GM19238 (cell line): ENCODE measurements around the gene PXDN.

ENCODE experiments used
- DNase-seq: peaks from one replicate; pipeline ENCODE4 v3.0.0; 2011; ENCODE audit warnings: low spot score; ENCODE audit not compliant: insufficient read length

Gene PXDN

DNA sequence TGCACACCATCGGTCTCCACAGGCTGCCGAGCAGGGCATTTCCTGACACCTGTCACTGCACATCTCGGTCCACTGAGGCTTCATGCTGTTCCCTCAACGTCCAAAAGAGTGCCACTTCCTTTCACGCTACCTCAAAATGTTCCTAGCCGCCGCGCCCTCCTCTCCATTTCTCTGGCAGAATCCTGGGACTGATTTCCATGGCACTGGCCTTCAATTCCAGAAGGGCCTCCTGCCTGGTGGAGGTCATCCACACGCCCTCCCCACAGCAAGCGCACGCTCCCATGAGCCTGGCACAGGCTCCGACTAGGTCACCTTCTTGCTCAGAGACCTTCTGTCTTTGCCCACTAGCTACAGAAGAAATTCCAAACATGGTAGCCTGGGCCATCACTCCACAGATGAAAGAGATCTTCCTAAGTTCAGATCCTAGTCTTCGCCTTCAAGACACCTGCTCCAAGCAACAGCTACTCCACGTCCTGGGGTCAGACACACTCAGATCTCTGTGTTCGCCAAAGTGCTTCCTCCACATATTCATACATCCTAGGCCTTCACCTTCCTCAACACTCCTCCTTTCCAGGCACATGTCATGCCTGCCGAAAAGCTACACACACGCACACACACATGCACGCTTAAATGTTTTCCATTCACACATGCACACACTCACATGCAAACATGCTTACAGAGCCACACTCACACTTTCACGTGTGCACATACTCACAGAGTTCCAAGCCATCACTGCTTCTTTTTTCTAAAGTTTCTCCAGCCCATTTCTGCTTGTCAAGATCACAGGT lies 94.0 kb downstream of the PXDN start:
- DNase-seq = no peak

DNA sequence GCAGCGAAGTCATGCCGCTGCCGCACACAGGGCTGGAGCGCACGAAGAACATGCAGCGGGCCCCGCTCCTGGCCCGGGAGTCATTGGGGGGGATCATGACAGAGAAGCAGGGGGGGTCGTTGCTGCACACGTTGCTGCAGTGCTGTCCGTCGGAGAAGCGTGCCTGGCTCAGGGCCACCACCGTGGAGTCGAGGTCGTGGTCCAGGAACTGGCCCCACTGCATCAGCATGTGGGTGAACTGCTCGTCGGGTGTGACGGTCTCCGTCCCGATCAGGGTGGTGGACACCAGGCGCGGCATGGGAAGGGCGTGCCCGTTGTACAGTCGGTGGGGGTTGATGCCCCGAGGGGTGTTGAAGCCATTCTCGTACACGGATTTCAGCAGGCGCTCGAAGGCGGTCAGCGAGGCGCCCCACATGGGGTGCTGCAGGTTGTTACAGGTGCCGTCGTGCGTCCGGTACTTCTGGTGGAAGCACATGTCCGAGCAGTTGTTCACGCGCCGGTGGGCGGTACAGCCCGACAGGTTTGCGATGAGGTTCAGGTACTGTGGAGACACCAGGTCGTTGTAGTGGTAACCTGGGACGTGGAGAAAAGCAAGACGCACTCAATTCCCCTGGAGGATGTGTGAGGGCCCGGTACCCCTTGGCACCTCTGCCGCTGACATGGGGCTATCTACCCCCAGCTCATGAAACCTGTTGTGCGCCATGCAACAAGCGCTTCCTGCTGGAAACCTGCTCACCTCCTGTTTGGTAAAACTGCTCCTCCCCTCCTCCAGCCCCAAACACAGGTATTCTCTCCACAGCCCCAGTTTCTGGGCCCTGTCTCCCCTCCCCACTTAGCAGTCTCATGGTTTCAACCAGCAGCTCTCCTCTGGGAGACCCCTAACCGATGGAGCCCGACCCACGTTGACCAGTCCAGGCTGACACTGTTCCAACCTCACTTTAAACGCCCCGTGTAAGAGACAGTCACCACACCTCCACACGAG lies 94.9 kb downstream of the PXDN start:
- DNase-seq = no peak

DNA sequence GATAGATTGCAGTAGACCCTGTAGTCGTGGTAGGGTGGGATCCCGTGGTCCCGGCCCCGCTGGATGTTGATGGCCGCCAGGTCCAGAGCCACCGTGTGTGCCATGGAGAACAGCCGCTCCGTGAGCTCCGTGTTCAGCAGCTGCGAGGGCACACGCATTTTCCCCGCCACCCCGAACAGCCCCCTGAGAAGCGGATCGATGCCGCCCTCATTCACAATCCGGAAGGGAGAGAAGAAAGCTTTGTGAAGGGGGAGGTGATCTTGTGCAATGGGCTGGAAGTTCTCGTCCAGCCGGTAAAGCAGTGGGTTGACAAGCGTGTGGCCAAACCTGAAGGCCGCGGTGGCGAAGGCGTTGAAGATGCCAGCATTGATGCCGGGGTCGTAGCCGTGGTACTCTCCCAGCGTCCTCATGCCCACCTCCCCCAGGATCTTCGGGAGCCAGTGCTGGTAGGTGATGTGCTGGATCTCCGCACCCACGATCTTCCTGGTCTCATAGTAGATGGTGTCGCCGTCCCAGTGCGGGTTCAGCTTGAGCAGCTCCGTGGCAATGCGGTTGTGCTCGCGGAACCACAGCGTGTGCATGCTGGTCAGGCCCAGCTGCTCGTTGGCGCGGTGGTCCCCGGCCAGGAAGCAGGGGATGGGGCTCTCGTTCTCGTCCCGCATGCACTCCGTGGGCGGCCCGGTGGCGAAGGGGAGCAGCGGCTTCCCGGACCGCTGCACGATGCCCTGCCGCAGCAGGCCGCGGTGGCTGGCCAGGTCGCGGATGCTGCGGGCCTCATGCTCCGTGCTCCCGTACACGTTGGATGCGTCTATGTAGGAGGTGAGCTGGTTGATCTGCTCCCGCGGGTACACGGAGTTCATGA lies 95.8 kb downstream of the PXDN start:
- no peak for DNase-seq

DNA sequence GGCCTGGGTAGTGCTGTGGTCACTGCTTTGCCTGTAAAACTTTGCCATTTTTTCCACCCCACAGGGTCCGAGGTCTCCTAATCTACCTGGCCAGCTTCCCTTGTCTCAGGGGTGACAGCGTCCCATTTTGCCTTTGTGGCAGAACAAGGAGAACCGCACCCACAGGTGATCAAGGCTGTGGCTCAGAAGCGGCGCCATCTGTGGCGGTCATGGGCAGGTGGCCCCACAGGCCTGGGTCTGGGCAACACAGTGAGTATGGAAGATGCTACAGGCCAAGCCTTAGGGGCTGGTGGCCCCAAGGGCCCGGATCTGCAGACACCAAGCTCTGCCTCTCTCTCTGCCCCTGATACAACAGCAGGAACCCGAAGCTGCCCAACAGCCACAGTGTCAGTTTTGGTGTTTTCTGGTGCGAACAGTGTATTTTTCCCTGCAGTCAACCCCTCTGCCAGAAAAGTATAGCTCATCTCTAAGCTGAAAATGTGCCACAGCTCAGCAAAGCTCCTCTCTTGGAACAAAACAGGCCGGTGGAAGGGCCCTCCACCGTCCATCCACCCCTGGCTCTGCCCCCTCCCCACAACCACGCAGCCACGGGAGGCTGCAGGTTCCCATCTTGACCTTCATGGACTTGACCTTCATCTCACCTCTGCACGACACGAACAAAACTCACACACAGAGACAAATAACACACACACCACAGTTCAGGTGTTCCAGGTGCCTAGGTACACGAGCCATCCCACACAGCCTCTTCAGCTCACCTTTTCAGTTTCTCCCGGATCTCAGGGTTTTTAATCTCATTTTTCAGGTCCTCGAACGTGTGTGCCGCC lies 96.7 kb downstream of the PXDN start:
- DNase-seq = no peak

DNA sequence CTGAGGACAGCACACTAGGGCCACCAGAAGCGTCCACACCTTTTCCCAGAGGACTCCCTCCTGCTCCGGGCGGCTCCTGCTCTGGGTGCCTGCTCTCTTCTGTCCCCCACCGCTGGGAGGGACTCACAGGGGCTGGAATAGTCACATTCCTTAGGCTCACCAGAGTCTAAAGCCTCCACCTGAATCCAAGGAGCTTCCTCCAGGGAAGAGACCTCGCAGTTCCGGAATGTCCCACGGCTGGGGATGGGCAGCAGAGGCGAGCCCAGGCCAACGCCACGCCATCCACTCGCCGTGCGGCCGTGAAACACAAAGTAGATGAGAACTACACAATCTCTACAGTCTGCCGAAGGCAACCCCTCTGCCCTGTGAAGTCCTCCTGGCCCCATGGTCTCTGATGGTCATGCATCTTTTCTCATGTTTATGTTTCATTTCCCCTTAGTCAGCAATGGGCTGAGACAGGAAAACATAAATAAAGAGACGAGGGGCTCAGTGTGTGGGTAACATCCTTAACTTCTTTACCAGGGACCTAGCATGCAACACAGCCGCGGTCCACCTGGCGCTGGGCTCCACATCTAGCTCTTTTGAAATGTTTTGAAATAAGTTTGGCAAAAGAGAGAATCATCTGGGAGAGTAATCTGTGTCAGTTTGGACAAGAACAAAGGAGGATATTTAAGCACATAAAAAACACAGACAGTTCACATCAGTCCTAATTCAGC lies 98.4 kb downstream of the PXDN start:
- DNase-seq = no peak

DNA sequence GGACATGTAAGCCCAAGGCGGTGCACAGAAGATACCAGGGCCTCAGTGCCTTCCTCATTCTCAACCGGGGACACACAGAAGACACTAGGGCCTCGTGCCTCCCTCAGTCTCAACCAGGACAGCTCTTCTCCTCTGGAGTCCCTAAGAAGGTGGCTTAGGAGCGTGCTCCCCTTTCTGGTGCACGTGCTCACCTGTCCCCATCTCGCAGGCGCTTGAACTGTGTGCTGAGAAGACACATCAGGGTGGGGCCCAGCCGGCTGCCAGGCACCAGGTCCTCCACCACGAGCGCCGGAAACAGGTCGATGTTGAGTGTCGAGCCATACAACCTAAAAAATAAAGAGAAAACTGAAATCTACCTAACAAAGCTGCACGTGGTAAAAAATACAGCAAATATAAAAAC lies 99.9 kb downstream of the PXDN start:
- DNase-seq = no peak

DNA sequence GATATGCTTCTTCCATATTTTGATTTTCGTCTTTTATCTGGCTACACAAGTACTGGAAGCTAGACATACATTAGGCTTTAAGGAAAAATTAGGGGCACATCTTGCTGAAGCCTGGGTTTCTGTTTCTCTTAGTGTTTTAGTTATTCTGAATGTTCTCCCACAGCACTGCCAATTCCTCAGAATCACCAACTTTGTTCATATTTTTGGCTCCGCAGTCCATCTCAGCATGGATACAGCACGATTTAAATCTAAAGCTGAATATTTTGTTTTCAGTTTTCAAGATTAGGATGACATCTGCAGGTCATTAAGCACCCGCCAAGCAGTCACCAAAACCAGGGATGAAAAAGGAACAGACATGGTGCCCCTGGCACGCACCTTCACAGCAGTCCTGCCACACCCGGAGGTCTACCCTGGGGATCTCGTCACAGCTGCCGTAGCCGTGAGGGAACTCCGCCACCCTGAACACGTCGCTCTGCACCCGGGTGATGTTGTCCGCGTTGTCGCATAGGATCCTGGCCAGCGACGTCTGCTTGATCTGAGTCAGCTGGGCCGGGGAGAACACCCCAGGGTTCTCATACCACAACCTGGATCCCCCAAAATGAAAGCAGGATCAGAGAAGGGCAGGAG lies 101.2 kb downstream of the PXDN start:
- DNase-seq = no peak

DNA sequence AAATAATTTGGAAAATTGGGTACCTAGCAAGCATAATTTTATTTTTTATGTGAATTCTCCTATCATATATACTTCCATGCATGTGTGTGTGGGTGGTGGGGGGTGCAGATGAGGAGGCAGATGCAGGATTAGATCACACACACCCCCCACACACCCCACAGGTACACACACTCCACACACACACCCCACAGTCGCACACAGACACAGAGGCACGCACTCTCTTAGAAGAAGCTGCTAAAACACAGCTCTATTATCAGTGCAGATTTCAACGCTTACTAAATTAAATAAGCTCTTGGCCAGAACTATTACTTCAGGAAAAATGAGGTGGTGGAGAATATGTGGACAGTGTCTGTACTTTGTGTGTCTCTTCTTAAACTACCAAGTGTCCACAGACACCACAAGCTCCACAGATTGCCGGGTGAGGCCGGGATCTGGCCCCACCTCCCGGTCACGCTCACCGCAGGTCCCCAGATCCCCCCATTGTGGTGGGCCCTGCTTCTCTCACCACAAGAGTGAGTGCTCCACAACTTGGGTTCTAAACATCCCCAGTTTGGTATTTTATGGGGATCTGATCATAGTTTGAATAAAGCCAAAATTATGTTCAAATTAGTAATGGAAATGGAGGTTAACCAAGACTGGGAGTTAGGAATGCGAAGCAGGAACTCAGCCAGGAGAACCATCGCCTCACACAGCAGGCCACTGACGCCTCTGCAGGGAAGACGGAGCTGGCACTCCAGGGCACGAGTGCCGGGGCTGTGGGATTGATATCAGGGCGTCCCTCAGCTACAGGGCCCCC lies 102.1 kb downstream of the PXDN start:
- no peak for DNase-seq

DNA sequence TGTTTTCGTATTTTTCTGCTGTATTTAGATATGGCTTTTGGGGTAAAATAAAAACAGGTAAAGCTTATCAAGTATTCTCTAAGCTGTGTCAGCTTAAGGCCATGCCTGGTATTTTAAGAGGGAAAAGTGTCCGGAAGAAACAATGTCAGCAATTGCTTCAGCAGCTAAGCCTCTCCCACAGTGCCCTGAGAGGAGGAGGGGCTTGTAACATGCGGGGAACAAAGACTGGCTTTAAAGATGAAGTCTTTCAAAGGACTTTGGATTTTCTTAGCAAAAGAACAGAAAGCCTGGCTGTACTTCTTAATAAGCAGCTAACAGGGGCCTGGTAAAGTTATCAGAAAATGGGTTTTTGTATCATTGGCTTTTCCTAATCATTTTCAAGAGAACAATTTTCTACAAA lies 102.8 kb downstream of the PXDN start:
- no peak for DNase-seq

DNA sequence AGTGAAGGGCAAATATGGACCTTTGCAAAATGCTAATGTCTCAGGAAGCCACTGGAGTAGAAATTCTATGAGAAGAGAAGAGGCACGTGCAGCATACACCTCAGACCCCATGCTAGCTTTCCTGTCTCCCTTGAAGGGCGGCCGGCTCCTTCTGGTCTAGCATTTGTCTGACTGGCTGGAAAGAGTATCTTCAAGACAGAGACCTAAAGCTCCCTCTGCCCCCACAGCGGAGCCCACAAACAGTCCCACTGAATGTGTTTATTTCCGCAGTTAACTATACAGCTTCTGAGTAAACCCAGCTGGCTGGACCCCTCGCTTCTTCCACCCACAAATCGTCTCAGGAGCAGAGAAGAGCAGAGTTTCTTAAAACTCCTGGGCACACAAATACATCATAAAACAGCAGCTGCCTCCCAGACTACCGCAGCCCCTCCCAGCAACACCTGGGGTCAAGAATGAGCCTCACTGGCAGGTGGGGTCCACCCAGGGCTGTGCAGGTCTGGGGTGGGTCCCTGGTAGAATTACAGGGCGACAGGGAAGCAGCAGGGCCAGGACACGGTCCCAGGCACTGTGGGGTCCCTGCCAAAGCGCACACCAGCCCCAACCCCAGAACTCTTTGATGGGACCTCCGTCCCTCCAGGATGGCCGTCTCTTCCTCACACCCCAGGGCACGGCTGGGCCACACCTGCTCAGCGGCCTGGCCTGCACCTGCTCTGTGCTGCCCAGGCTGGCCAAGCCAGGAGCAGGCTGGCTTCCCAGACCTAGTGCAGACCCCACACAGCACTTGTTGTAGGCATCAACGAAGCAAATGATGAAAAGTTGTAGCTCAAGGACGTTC lies 103.8 kb downstream of the PXDN start:
- DNase-seq = no peak

DNA sequence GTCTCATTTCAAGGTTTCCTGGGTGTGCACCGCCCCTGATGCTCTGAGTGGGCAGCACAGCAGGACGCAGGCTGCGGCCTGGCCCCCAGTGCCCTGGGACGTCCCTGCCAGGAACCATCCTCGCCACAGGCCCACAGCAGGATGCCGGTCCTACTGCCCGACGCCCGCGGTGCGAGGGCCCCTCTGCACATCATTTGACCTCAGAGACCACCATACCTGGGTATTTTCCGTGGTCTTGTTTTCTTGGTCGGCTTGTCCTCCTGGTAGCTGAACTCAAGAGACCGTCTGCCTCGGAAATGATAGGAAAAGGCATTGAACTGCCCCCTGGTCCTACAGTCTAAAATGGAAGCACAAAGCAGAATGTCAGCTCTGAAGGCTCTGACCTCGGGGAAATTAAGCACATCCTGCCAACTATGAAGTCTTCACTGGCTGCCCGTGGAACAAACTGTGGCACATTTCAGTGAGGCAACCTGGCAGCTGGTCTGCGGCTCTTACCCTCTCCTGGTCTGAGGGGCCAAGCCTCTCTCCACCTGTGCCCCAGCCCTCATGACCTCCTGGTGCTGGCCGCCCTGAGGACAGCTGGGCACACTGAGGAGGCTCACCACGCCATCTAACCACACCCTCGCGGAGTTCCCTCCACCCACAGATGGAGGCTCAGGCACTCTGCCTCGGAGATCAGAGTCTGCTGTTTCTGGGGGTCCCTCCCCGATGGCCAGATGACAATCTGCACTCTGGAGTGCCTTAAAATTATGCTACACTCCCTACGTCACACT lies 105.0 kb downstream of the PXDN start:
- DNase-seq = no peak

DNA sequence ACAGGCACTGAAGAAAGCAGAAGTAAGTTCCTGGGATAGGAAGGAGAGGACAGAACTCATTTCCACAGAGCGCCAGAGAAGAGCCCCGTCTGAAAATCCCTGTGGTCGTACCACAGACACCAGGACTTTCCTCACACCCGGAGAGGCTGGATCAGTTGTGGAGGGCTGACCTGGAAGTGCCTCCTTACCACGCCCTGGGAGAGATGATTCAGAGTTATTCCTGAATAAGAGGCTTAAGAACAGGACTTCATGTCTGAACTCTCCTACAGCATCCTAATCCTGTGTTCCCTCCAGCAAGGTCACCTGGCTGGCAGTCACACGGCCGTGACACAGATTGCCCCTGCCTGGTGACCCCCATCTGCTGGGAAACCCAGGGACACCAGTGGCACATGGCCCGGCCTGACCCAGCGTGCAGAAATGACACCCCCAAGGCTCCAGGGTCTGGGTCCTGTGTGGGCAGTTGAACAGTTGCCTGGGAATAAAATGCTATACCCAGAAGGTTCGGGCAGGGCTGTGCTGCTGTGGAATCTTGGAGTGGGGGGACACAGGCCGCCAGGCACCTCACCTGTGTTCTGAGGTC lies 105.9 kb downstream of the PXDN start:
- no peak for DNase-seq

DNA sequence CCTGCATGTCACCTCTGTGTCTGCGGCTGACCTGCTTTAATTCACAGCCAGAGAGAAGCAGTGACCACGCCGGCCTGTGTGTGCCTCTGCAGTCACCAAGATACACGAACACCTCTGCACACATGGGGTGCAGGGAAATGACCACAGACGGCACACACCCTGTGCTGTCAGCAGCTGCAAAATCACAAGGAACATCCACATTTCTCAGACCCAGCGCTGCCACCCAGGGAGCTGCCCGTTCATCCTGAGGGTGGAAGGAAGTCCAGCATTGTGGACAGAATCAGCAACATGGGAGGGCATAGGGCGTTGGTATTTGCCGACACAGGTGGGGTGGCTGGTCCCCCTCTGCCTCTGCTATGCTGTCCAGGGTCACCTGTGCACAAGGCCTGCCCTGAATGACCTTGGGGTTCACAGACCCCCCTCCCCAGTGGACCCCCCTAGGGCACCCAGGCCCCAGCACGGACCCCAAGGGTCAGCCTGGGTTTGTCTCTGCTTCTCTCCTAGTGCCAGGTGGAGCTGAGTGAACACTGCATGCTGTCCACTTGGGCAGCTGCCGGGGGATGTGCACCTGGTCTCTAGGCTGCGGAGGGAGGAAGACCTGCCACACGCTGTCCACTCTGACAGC lies 107.4 kb downstream of the PXDN start:
- DNase-seq = no peak

DNA sequence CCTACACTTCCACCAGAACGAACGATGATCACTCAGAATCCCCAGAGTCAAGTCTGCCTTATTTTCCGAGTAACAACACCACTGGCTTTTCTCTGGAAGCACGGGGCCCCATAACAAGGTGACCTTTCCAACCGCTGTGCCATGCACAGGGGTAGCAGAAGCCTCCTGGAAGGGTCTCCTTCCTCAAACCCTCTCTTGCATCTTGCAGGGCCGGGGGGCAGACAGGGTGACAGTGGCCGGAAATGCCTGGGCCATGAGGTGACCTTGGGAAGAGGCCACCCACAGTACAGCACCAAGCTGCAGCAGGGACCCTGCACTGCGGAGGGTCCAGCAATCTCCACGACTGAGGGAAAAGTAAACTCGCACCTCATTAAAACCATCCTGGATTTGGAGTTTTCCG lies 108.5 kb downstream of the PXDN start:
- DNase-seq = no peak

DNA sequence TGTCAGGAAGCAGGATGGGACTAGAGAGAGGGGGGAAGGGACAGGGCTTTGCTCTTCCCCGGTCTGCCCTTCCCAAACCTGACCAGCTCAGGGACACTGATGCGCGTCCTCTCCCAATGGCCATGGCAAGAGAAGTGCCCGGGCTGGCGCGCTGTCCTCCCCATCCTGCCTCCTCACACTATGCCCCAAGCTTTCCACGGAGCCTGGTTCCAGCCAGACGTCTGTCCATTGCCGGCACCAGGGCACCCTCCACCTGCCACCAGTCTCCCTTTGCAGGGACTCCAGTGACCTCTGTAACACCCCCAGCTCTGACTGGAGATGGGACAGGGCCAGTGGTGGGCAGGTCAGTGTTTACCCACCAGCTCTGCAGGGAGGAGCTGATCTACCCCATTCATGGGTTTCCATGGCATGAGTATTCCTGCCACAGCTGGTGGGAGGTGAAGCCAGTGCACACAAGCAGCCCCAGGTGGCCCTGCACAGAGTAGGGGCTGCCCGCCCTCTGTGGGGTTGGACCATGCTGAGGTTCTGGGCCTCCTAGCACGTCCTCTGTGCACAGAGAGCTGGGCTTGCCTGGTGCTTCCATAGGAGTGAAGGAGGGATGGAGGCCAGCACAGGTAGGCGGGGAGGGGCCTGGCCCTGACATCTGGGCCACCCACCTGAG lies 109.5 kb downstream of the PXDN start:
- DNase-seq = no peak
